NCI-H2107 (cell line): ENCODE data around the gene PCDHGC5.

Source experiments
- DNase-seq: peaks from one replicate; lab custom pipeline; 2025; lab: John Stamatoyannopoulos, UW

The PCDHGC5 gene

DNA sequence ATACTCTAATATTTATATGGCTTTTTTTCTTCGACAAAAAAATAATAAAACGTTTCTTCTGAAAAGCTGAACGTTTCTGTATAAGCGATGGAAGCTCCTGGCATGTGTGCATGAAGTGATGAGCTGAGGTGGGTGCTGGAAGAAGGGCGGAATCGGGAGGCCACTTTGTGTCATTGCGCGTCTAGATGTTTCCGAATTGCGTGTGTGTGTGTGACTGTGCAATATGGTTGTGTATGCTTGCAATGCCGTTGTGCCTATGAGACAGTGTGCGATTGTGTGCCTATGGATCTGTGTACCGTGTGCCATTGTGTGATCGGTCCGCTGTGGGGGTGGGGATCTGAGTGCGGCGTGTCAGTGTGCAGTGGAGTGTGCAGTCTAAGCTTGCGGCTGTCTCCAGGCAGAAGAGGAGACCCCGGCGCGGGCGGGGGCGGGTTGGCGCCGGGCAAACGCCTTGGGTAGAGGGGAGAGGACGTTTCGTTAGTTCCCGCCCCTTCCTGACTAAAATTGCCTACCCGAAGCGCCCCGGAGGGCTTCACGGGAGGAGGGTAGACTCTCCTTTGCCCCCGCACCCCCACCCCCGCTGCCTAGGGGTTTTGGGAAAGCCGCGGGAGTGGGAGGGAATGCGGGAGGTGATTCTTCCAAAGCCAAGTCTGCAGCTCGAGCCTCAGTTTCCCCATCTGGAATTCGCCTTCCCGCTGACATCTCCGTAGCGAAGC is 24.2 kb downstream of the PCDHGC5 start:
- no peak for DNase-seq

DNA sequence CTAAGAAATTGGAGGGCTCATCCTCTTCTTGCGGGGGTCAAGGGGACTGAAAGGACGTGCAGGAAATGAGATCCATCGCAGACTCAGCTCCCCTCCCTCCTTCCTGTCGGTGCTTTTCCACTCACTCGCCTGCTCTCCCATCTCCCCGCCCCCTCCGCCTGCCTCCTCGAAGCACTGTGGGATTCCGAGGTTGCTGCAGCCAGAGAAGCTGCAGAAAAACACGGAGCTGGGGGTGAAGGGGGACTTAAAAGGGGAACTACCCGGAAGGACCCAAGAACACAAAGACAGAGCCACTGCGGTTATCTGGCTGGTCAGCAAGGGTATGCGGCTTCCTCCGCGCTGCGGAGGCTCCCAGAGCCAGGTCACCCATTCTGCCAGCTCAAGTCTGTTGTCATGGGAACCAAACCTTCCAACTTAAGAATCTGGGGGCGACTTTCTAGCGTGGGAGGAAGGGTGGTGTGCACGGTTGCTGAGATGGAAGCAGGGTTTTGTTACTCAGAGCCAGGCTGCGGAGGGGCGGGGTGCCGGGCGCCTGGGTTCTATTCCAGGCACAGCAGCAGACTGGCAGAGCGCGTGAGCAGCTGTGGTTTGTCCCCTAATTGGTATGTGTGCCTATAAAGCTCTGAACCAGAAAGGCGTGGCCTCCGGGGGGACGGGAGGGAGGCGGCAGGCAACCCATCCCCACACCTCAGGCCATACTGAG is 24.9 kb downstream of the PCDHGC5 start:
- peak; percentile 37 for DNase-seq

DNA sequence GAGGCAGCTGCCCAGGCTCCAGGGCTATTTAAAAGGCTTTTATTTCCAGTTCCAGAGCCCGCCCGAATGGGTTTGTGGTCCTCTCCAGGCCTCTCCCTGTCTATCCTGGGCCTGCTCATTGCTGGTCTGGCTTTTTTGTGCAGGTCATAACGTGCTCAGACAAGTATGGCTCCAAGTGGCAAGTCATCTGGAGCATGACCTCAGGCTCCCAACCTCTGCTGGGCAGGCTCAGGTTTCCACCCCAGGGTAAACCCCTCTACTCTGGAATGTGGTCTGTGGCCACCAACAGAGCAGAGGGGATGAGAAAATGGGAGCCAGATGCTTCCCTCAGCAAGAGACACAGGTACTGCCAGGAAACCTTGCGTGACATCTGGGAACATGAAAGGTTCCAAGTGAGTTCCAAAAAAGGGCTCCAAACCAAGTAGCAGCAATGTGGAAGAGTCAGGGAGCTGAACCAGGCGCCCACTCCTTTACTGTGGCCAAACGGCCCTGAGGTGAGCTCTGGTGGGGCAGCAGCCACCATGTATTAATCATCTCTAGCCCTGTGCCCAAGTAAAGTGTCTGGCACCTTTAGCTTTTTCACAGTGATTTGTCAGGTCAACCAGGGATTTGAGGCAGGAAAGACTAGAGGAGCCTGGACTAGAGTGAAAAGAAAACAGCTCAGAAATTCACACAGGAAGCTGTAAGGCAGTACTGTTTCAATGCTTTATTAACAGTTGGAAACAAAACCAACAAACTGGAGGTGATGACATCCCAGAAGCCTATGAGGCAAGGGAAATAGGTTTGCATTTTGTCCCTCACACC is 25.7 kb downstream of the PCDHGC5 start:
- no peak for DNase-seq

DNA sequence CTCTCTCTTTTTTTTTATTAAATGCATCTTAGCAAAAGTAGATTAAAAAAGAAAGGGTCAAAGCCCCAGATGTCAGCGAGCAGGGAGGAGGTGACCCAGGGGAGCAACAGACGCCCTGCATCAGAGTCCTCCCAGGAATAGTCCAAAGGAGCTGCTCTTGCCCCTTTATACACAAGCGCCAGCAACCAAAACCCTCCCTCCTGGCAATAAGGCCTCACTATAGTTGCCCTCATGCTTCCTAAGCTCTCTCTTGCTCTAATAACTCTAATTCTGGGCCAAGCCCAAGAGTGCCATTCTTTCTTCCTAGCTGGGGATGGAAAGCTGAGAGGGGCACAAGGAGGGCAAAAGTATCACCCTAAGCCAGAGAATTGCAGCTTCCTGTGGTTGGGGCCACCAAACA is 26.3 kb downstream of the PCDHGC5 start:
- no peak for DNase-seq

DNA sequence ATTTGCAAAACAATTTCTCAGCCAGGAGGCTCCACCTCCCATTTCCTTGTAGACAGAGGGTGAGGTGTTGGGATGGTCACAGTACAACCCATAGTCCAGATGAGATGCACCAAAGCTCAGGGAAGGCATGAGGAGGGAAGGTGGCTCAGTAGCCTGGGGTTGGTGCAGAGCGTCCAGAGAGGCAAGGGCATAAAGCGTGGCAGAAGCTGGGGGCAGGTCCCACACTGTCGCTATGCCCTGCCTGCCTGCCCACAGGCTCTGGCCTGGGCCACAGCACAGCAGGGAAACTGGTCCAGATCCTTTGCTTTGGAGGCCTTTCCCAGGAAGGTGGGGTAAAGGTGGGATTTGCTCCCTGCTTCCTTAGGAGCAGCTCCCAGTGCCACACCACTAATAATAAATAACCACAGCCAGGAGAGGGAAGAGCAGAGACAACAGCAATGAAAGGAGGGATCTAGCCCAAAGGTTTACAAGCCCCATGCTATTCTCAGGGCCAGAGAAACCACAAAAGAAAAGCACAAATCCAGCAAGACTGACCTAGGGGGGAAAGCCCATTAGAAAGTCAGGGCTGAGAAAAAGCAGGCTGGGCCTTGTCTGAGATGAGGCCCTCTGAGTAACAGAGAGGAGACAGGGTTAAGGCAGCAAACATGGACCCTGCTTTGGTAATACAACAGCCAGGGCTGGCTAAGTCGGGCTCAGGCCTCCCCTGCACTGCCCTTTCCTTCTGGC is 27.2 kb downstream of the PCDHGC5 start:
- DNase-seq: no peak

DNA sequence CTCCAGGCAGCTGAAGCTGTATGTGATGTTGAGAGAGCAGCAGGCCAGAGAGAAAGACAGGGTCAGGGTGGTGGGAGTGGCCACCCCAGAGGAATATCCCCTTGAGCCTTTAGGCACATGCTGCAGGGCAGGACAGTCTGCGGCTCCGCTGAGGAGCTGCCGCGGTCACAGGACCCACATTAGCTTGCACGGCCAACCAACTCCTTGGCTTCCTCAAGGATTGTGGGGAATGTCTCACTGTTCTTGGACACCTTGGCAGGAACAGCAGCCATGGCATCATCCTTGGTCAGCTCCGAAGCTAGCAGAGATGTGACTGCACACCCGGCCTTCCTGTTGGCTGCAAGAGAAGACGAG is 27.8 kb downstream of the PCDHGC5 start:
- DNase-seq: no peak

DNA sequence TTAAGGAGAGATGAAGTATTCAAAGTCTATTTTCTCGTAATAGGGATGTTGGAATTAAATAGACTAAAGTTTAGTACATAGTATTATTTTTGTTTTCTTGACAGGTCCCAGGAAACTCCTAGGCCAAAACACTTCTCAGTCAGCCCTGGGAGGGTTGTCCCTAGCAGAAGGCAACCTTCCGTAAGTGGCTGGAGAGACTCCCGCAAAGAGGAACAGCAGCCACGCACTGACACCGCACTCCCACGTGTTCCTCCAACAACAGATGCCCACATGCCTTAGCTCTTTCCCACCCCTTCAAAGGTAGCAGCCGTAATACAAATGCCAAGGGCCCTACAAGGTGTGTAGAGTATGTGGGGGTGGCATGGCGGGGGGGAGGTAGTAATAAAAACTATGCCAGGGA is 28.4 kb downstream of the PCDHGC5 start:
- no peak for DNase-seq

DNA sequence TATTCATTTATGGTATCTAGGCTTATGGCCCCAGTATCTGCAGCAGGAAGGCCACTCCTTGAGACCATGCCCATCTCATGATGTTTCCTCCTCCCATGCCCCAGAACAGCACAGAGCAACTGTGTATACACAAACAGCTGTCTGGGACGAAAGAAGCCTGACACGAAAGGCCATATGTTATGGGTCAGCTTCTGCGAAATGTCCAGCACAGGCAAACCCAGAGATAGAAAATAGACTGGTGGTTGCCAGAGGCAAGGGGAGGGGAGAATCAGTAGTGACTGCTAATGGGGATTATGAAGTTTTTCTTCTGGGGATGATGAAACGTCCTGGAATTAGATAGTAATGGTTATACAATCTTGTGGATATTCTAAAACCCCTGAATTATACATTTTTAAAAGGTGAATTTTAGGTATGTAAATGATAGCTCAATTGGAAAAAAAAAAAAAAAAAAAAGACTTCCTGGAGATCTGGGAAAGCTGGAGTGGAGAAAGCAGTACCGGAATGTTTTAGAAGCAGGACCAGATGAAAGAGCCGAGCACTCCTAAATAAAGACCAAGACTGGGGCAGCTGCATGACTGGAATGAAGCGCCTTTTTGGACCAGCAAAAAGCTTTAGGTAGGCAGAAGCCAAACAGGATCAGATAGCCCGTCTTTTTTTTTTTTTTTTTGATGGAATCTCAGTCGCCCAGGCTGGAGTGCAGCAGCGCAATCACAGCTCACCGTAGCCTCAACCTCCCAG is 29.2 kb downstream of the PCDHGC5 start:
- no peak for DNase-seq

DNA sequence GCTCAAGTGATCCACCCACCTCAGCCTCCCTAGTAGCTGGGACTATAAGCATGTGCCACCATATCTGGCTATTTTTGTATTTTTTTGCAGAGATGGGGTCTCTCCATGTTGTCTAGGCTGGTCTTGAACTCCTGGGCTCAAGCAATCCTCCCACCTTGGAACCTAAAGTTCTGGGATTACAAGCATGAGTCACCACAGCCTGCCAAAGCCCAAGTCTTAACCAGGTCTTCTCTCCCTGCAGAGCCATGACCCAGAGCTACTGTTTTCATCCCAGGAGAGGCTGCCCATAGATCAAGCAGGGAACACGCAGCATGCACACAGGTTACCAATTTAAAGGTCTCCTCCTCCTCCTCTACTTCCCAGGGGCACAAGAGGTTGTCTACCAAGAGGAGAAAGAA is 29.7 kb downstream of the PCDHGC5 start:
- DNase-seq: no peak

DNA sequence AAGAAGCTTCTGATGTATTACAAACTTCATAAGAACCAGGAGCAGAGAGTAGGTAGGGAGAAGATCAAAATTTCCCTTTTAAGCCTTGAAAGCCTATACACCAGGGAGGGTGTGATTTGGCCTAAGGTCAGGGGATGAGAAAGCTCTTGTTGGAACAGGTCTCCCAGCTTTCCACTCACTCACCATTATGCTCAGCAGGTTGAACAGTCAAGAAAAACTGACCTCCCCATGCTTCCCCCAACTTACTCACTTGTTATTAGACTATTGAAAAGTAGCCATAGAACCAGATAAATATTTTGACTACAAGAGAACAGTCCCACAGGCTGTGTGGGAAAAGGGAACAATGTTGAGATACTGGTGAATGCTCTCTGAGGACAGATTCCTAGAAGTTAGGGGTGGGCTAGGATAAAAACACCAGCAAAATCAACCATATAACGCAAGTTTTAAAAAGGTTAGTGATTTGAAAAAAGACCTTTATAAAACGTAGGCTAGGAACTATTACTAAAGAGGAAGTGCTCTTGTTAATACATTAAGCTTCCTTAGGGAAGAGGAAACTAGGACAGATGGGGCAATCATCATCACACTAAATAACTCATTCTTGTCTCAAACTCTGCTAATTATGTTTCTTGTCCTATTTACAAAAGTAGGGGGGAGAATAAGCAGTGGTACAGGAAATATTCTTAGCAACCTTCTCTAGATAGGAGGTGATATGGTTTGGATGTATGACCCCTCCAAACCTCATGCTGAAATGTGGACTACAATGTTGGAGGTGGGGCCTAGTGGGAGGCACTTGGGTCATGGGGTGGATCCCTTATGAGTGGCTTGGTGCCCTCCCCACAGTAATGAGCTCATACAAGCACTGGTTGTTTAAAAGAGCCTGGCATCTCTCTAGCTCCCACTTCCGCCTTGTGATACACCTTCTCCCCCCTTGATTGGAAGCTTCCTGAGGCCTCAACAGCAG is 31.0 kb downstream of the PCDHGC5 start:
- no peak for DNase-seq

DNA sequence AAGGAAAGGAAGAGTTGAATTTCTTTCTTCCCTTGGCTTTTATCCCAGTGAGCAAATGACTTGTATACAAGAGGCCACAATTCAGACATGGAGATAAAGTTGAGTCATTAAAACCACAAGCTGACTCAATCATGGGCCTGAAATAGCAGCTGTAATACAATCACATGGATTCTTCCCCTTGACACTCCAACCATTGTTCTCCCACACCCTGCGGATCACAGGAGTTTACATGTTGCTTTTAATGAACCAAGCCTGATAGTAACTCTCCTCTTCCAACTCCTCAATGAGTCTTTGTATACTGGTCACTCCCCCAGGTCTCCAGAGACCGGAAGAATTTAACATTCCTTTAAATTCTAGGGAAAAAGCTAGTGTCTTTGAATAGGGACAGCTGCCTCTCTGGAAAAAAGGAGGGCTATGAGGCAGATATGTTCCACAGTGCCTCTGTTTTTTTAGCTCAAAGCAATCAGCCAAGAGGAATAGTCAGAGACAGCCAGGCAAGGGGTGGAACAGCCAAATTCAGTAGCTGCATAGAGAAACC is 32.4 kb downstream of the PCDHGC5 start:
- DNase-seq: peak; percentile 26

DNA sequence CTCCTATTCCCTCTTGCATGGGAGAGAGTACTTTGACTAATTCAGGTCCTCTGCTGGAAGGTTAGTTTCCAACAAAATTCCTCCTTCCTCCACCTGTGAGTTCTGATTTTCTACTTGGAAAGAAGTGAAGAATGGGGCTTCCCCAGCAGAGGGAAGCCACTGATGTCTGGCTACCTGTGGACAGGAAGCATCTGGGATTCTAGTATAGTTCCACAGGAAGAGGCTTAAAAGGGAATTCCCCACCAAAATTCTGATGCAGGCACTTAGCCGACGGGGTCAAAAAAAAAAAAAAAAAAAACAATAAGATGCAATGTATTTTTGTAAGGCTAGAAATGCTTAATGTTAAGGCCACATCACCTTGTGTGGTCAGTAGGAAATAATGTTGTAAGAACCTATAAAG is 33.4 kb downstream of the PCDHGC5 start:
- no peak for DNase-seq

DNA sequence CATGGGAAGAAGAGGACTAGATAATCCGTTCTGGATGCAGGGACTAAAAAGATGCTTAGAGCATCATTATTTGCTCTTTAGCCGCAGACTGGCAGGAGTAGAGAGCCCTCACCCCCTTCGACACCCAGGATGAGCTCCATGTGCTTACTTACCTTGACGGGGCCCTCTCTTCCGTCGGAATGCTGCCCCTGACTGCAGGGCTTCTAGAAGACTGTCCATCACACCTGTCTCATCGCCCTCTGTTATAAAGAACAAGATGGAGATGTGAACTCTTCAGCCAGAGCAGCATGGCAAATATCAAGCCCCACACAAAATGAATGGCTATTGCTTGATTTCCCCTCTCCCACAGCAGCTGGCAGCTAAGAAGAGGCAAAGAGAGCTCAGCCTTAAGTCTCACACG is 35.1 kb downstream of the PCDHGC5 start:
- no peak for DNase-seq

DNA sequence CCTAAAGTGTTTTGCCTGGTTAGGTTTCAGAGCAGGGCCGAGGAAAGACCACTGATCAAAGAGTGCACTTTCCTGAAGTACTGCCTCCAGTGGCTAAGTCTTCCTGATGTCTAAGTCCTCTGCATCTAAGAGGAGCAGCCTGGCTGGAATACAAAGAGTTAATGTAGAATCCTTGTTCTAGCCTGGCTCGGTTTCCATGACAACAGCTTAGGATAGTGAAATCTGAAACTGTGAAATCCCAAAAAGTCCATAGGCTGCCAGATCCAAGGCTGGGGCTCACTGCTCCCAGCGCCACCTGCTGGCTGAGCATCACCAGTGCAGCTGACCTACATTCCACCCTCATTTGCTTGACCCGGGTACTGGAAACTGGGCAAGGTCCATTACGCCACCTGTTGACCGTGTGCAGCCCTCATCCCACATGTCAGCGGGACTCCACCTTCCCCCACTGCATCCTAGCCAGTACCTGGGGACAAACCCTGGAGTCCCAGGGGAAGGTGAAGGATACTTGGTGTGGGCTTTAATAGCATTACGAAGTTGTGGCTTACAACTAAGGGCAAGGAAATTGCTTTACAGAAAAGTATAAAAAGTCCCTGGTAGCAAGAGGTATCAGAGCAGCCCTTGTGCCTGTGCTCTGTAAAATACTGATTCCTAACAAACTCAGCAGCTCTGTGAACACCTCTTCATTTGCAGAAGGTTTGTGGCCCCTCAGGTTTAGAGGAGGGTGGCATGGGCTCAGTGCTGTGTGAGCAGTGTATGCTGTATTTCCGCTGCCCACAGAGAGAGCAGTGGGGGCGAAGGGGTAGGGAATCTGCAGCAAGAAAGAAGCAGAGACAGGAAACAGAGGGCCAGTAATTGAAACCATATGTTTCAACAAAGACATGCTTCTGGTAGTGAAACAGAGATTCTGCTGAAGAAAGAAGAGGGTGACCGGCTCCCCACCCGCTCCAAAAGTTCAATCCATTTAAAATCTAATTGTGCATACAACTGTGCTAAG is 36.0 kb downstream of the PCDHGC5 start:
- DNase-seq: peak; percentile 24

DNA sequence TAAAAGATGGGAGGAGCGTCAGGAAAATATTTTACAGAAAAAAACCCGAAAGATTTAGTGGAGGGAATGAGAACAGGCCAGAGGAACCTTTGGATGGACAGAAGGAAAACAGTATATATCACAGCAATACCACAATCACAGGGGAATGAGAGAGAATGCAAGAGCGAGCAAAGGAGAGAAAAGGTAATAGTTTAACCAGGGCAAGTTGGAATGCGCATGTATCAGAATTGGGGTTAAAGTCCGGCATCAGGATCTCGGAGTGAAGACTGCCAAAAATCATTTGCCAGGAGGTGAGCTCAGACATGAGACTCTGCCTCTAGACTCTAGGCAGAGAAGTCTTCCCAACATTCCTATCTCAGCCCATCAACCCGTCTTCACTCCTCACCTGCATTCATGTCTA is 36.8 kb downstream of the PCDHGC5 start:
- DNase-seq: no peak

DNA sequence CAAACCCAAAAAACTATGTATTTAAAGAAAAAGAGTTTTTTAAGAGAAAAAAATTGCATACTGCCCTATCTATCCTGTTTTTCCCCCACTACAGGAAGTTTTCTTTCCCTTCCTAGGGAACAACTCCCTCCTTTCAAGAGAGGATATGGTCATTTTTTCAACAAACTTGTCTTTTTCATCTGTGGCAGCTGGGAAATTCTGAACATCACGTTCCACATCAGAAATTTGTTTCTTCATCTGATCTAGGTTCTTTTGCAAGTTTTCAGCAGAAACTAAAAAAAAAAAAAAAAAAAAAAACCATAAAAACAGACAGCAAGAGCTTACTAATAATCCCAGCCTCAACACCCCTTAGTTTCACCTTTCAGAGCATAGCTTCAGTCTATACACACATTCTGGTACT is 38.5 kb downstream of the PCDHGC5 start:
- DNase-seq: no peak

DNA sequence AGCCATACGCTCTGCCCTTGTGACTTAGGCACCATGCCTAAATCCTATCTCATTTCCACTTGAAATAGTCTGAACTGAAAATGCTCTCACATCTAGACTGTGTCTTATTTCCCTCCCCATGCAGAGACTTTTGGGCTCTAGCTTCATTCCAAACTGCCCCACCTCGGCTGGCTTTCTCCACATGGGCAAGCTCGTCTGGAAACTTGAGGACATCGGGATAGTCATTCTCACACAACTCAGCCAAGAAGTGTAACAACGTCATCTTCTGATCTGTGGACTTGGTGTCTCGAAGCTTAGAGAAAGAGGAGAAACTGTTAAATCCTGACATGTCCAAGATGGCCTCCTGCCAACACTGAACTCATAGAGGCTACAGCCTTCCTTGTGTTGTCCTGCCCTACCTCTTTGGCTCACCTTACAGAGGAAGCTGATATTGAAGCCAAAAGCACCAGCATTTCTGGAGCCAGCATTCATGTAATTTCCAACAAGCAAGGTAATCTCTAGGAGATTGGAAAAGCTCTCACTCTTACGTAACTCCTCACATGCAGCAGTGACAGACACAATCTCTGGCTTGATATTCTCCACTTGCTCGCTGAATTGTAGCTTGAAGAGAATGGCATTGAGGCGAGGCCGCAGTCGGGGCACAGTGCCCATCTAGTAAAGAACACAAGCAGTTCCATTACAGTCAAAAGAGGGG is 39.6 kb downstream of the PCDHGC5 start:
- DNase-seq: no peak

DNA sequence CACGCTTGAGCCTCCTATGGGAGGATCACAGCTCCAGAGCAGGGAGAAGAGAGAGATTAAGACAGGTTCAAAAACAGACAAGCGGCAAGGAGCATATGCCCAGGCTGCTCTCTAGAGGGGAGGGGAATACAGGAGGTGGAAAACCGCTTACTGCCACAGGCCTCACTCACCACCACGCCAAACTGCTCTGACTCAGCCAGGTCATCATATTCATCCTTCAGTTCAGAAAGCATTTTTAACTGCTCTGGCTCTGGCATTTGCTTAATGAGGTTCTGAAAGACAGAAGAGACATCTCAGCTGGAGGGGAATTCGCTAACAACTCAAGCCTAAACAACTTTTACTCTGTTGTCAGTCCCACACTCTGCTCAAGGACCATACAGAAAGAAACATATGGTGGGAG is 40.1 kb downstream of the PCDHGC5 start:
- DNase-seq: no peak
